Panc1 (cell line): ENCODE results near the gene TEX261.

Experiments
- CTCF ChIP-seq: fragments of 450-650 bp; IDR thresholded peaks from 2 replicates; pipeline ENCODE4 v1.5.1; 2017; ENCODE audit warnings: mild to moderate bottlenecking
- POLR2AphosphoS5 ChIP-seq: IDR thresholded peaks from 2 replicates; pipeline ENCODE4 v1.6.1; 2012; ENCODE audit warnings: mild to moderate bottlenecking, low read depth, low read length, moderate library complexity
- SIN3A ChIP-seq: IDR thresholded peaks from 2 replicates; pipeline ENCODE4 v1.6.1; 2012; ENCODE audit warnings: low read depth, mild to moderate bottlenecking, low read length, moderate library complexity, borderline replicate concordance; ENCODE audit not compliant: insufficient read depth

- TF ChIP-seq SIN3A (no peak), CTCF (no peak), POLR2AphosphoS5 (no peak)
Observed at GRCh38 chr2:70954886-70955285, 39.8 kb downstream of the TEX261 start.
